Measurements from ENCODE around the gene PRPS2.

- no peak for TF ChIP-seq TAF1 (IDR thresholded peaks at IDR 0.05; ENCODE audit: borderline replicate concordance, low read depth, low read length)
- TF ChIP-seq POLR2AphosphoS5 (IDR thresholded peaks at IDR 0.05; ENCODE audit: low read depth, low read length) = no peak
These were observed 81.5 kb downstream of the PRPS2 start for GRCh38 chrX:12872741-12873140.

Data from GM12892 (cell line).